Thyroid gland (tissue), 4 donors: ENCODE data around the gene PRRX1.

Experiments
- POLR2A ChIP-seq, 2 donors: fragments of 450-650 bp; IDR thresholded peaks; one replicate each; pipeline ENCODE4 v1.6.1; 2017; ENCODE audit warnings: antibody characterized with exemption in 2 of 2, mild to moderate bottlenecking in 2 of 2, moderate library complexity in 1 of 2
- TF ChIP-seq, protein P1 (sequence below), 6 experiments: fragments of 200-600 bp in 3 of 6; fragments of 450-650 bp in 3 of 6; sonication (generic) in 3 of 6; IDR thresholded peaks; one replicate each; pipeline ENCODE4 v1.5.1; 2016 to 2019; ENCODE audit warnings: antibody characterized with exemption in 6 of 6, mild to moderate bottlenecking in 2 of 6, inconsistent platforms in 1 of 6, moderate library complexity in 1 of 6

DNA sequence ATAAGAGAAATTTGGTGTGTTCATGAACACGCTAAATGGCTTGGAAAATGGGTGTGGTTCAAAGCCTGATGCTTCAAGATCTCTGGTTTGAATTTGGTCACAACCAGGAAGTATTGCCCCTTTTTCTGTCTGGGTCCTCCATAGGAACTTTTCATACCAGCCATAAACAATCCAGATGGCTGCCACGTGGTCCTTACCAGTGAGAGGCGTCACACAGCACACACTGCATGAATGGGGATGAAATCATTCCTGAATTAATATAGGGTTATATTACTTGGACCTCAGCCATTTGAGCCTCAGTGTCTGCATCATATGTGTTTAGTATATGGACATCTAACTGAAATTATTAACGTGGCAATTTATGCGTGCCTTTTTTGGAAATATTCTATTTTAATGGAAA is 64.0 kb downstream of the PRRX1 start:
- TF ChIP-seq, protein P1, sequence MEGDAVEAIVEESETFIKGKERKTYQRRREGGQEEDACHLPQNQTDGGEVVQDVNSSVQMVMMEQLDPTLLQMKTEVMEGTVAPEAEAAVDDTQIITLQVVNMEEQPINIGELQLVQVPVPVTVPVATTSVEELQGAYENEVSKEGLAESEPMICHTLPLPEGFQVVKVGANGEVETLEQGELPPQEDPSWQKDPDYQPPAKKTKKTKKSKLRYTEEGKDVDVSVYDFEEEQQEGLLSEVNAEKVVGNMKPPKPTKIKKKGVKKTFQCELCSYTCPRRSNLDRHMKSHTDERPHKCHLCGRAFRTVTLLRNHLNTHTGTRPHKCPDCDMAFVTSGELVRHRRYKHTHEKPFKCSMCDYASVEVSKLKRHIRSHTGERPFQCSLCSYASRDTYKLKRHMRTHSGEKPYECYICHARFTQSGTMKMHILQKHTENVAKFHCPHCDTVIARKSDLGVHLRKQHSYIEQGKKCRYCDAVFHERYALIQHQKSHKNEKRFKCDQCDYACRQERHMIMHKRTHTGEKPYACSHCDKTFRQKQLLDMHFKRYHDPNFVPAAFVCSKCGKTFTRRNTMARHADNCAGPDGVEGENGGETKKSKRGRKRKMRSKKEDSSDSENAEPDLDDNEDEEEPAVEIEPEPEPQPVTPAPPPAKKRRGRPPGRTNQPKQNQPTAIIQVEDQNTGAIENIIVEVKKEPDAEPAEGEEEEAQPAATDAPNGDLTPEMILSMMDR (IDR thresholded peaks at IDR 0.05) = no peak
- TF ChIP-seq POLR2A (IDR thresholded peaks at IDR 0.05) = no peak
